Adrenal gland (tissue), 5 donors: ENCODE measurements around the gene ZNF579.

Experiments used
- POLR2A ChIP-seq, 2 donors: fragments of 450-650 bp; IDR thresholded peaks; one replicate each; pipeline ENCODE4 v1.6.1; 2017; ENCODE audit warnings: antibody characterized with exemption in 2 of 2, mild to moderate bottlenecking in 2 of 2, moderate library complexity in 1 of 2
- TF ChIP-seq, protein P1 (sequence below), 6 experiments: fragments of 450-650 bp in 4 of 6; fragments of 200-600 bp in 2 of 6; sonication (generic) in 1 of 6; IDR thresholded peaks; 1 replicate in 5 of 6; 2 replicates in 1 of 6; pipeline versions ENCODE4 v1.5.1 to v1.8.0; 2016 to 2021; ENCODE audit warnings: antibody characterized with exemption in 6 of 6, mild to moderate bottlenecking in 2 of 6, moderate library complexity in 1 of 6
- donor health status: DM: no; HTN: no; CAD: no.

DNA sequence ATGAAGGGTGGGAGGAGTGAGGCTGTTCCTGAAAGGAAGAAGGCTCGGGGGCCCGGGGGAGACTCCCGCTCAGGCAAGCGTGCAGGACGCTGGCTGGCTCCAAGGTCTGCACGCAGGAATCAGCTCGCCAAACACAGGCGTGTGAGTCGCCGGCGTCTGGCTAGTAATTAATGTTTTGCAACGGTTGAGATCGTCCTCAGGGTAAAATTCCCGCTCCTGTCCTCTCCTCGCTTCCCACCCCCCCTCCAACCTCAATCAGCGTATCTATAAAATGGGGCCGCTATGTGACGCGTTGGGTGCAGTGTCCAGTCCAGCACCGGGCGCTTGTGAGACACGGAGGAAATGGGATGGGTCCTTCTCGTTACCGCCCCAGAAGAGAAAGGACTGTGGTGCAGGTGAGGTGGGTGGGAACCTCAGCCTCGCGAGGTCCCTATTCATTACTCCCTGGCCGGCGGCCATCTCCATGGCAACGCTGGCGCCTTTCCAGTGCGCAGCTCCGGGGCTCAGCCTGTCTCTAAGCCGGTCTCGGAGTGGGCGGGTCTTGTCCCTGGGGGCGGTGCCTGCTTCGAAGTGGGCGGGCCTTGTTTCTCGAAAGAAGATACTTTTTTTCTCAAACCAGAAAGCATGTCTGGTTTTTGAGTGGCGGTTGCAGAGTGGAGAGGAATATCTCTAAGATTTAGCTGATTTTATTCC lies 6.5 kb upstream of the ZNF579 start:
- TF ChIP-seq, protein P1, sequence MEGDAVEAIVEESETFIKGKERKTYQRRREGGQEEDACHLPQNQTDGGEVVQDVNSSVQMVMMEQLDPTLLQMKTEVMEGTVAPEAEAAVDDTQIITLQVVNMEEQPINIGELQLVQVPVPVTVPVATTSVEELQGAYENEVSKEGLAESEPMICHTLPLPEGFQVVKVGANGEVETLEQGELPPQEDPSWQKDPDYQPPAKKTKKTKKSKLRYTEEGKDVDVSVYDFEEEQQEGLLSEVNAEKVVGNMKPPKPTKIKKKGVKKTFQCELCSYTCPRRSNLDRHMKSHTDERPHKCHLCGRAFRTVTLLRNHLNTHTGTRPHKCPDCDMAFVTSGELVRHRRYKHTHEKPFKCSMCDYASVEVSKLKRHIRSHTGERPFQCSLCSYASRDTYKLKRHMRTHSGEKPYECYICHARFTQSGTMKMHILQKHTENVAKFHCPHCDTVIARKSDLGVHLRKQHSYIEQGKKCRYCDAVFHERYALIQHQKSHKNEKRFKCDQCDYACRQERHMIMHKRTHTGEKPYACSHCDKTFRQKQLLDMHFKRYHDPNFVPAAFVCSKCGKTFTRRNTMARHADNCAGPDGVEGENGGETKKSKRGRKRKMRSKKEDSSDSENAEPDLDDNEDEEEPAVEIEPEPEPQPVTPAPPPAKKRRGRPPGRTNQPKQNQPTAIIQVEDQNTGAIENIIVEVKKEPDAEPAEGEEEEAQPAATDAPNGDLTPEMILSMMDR (IDR thresholded peaks at IDR 0.05): no peak
- TF ChIP-seq POLR2A (IDR thresholded peaks at IDR 0.05): no peak
